Measurements from ENCODE around the gene SCAI.

DNA sequence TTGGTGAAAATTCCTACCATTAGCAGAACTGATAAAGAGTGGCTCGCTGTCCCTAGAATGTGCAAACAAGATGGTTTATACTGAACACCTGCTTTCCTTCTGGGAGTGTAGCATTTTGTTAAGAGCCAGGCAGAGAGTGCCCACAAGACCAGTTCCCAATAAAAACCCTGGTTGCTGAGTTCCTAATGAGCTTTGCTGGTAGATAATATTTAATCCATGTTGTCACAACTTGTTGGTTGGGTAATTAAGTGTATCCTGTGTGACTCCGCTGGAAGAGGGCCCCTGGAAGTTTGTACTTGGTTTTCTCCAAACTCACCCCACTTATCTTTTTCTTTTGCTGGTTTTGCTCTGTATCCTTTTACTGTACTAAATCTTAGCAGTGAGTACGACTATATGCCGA is 162.9 kb downstream of the SCAI start:
- TF ChIP-seq, protein P1, sequence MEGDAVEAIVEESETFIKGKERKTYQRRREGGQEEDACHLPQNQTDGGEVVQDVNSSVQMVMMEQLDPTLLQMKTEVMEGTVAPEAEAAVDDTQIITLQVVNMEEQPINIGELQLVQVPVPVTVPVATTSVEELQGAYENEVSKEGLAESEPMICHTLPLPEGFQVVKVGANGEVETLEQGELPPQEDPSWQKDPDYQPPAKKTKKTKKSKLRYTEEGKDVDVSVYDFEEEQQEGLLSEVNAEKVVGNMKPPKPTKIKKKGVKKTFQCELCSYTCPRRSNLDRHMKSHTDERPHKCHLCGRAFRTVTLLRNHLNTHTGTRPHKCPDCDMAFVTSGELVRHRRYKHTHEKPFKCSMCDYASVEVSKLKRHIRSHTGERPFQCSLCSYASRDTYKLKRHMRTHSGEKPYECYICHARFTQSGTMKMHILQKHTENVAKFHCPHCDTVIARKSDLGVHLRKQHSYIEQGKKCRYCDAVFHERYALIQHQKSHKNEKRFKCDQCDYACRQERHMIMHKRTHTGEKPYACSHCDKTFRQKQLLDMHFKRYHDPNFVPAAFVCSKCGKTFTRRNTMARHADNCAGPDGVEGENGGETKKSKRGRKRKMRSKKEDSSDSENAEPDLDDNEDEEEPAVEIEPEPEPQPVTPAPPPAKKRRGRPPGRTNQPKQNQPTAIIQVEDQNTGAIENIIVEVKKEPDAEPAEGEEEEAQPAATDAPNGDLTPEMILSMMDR (IDR thresholded peaks at IDR 0.05) = no peak
- TF ChIP-seq POLR2A (IDR thresholded peaks at IDR 0.05) = no peak

All from right lobe of liver (tissue), 4 donors.